ENCODE results near the gene NUP42. TPM values are rescaled to one million over a fixed set of nuclear protein-coding genes. Genes with fewer than 3 reads are reported as not detected.

NUP42 gene
- 45.9 and 61.6 TPM in 2 replicates for total RNA-seq (2011; cell fraction: chromatin; rRNA removed; ENCODE audit: low replicate concordance)
- 24.8 and 28.2 TPM in 2 replicates for total RNA-seq (2011; cell fraction: nucleolus; rRNA removed)
- total RNA-seq (2011; cell fraction: nucleoplasm; rRNA removed), result 29.1 and 42.7 TPM in 2 replicates
- total RNA-seq (2014; rRNA removed), result 62.2 and 71.7 TPM in 2 replicates
- total RNA-seq (2014; rRNA removed; fragmentation: Illumina TruSeq; extraction: Trizol), result 71.2 and 72.9 TPM in 2 replicates
- total RNA-seq (2015; rRNA removed; fragmentation: Illumina TruSeq; extraction: Trizol), result 61.3 and 73.5 TPM in 2 replicates
- 41.8 and 50.5 TPM in 2 replicates for total RNA-seq (2021)
- 55.4 and 56.0 TPM in 2 replicates for polyA plus RNA-seq (2011; rRNA removed)
- 40.4 and 45.1 TPM in 2 replicates for polyA plus RNA-seq (2011; cell fraction: cytosol; rRNA removed)
- 74.2 and 81.6 TPM in 2 replicates for polyA plus RNA-seq (2011; cell fraction: nucleus; rRNA removed)
- polyA plus RNA-seq (2012), result 49.9 and 51.4 TPM in 2 replicates
- 62.4 and 66.8 TPM in 2 replicates for polyA plus RNA-seq (2014; fragmentation: Illumina TruSeq; extraction: Trizol)
- 10 to 100 TPM; 86.0 to 86.4 TPM for polyA plus RNA-seq (2014; fragmentation: Nextera tagmentation; extraction: Ambion mirVana)
- 74.7 and 94.3 TPM in 2 replicates for polyA plus RNA-seq (2014; rRNA removed)
- polyA minus RNA-seq (2011; rRNA and poly(A)+ RNA removed), result 22.0 and 29.1 TPM in 2 replicates
- polyA minus RNA-seq (2011; cell fraction: cytosol; rRNA and poly(A)+ RNA removed), result 14.5 and 17.0 TPM in 2 replicates
- polyA minus RNA-seq (2011; cell fraction: nucleus; rRNA and poly(A)+ RNA removed), result 22.6 and 26.0 TPM in 2 replicates
- percentile 96 among the genes with signal in this experiment for Bru-seq, nascent RNA
- percentile 95 among the genes with signal in this experiment for BruChase-seq, experiment 1, labeled RNA remaining after a 2-hour chase
- percentile 92 among the genes with signal in this experiment for BruChase-seq, experiment 2, labeled RNA remaining after a 6-hour chase
- long read RNA-seq, experiment 1, transcript NUPL2-211 (3 exons, 739 nt), result minor isoform, 9 of 75 reads
- long read RNA-seq, experiment 1, transcript NUPL2-201 (7 exons, 1,795 nt), result major isoform, 43 of 75 reads
- long read RNA-seq, experiment 1, partial matches to known transcripts, result 8 of 75 reads
- long read RNA-seq, experiment 1, other reads (novel, unspliced or antisense), result 10 of 75 reads
- long read RNA-seq, experiment 2, transcript NUPL2-201 (7 exons, 1,795 nt), result major isoform, 13 of 30 reads
- long read RNA-seq, experiment 2, partial matches to known transcripts, result 3 of 30 reads
- long read RNA-seq, experiment 2, other reads (novel, unspliced or antisense), result 6 of 30 reads
- long read RNA-seq, experiment 3, transcript NUPL2-201 (7 exons, 1,795 nt), result major isoform, 31 of 49 reads
- long read RNA-seq, experiment 3, partial matches to known transcripts, result 3 of 49 reads
- long read RNA-seq, experiment 3, other reads (novel, unspliced or antisense), result 9 of 49 reads

GRCh38 chr7:23181684-23182553, at the start of gene NUP42:
Gene NUP42, plus strand, starts transcription at chr7:23182048. Its CDS starts 38 bp downstream, at chr7:23182086.
- DNase-seq (ENCODE audit: extremely low read depth in 1 of 4, low spot score in 3 of 4) (peak; percentile 92 to 99 (median 94)), ATAC-seq (peak; percentile 93), FAIRE-seq (peak; percentile 99)
- Histone ChIP-seq H3K4me3 (peak within 1 kb of the TSS; percentile 82), H3K4me1 (replicated peaks in 1 of 2; ENCODE audit: control insufficient read depth in 2 of 2, insufficient read depth in 2 of 2, low read length in 2 of 2) (peaks cover 8 to 9% of the 10 kb centered on the region in 2 experiments), H3K4me2 (ENCODE audit: insufficient read depth, low read length) (peak within 1 kb of the TSS; percentile 91), H3K9me1 (ENCODE audit: control insufficient read depth, insufficient read depth, low read length) (no peaks in the 10 kb centered on the region), H3K79me2 (ENCODE audit: control insufficient read depth, insufficient read depth, low read length) (peaks cover 63% of the 10 kb centered on the region), H3K9me3 (replicated peaks; ENCODE audit: control insufficient read depth, insufficient read depth, low read depth, low read length) (no peaks in the 10 kb centered on the region), H3K9ac (ENCODE audit: insufficient read depth in 1 of 2, low read depth in 2 of 2, low read length in 2 of 2) (peak within 1 kb of the TSS; percentile 89 to 97), H3K36me3 (ENCODE audit: control insufficient read depth, insufficient read depth, low read length) (peaks cover 31% of the 10 kb centered on the region), H4K20me1 (replicated peaks; ENCODE audit: control insufficient read depth, insufficient read depth, low read length) (no peaks in the 10 kb centered on the region), H2AFZ (ENCODE audit: low read depth, low read length) (peak within 1 kb of the TSS; percentile 95), H3K27ac (ENCODE audit: extremely low read depth, low read depth, low read length) (peak within 1 kb of the TSS; percentile 83), H3K27me3 (ENCODE audit: control insufficient read depth in 2 of 2, insufficient read depth in 2 of 2, low read length in 2 of 2) (no peaks in the 10 kb centered on the region)
- TSS peak; percentile 66 for BruUV-seq (replicated peaks)
- intact Hi-C loops (cut with micrococcal nuclease) (loop anchor here (2.0 to 10.0 kb wide), 3 partner anchors 75 to 343 kb away; no protein-coding TSS in a partner anchor), in situ Hi-C loops (cut with MboI) (no loop called here)
- ChIA-PET CTCF (ENCODE audit: low intra/inter-chr PET ratio) (no interaction called here), POLR2A (interaction anchor here (0.7 to 2.3 kb wide), 7 partner anchors 13 to 91 kb away, joined by 3 to 6 read pairs (median 3); partner anchors contain the start of gene KLHL7)
- WGBS (ENCODE audit: insufficient coverage, low coverage, missing lambda C conversion rate), result under 1% methylated on average over 62 of the region's 63 CpGs
- TF ChIP-seq ADNP (tag; IDR thresholded peaks at IDR 0.05) (no peak), TAF9B (IDR thresholded peaks at IDR 0.05; ENCODE audit: partially characterized antibody) (peak; percentile 71), ZBTB9 (CRISPR knock-in tag; IDR thresholded peaks at IDR 0.05) (peak; percentile 16; the same call in 1 of the 2 replicates), UBTF (IDR thresholded peaks at IDR 0.05; ENCODE audit: borderline replicate concordance in 1 of 2, low read depth in 2 of 2, low read length in 2 of 2) (peak in 1 of 2 experiments; percentile 29; a peak in 1 of 4 replicates), TAF15 (IDR thresholded peaks at IDR 0.05; ENCODE audit: low read depth, low read length) (no peak), ZNF445 (CRISPR knock-in tag; IDR thresholded peaks at IDR 0.05; ENCODE audit: low read depth) (no peak), EP300 (IDR thresholded peaks at IDR 0.05; ENCODE audit: low read length) (peak; percentile 20; the same call in 1 of the 2 replicates), SMARCE1 (IDR thresholded peaks at IDR 0.05) (no peak), ZNF512 (tag; IDR thresholded peaks at IDR 0.05) (no peak)
